Pancreas (tissue), 10 donors: Measurements from ENCODE around the gene ZNF362. TPM values are rescaled to one million over a fixed set of nuclear protein-coding genes. Genes with fewer than 3 reads are reported as not detected.

Source experiments
- ATAC-seq, 4 donors: fragments of 200-7000 bp; cut with Tn5 transposase; one replicate each; pipeline versions ENCODE4 v1.8.0 to v1.9.1; 2020; ENCODE audit warnings: mild to moderate bottlenecking in 4 of 4, moderate library complexity in 4 of 4
- DNase-seq, 6 donors: peaks; one replicate each; pipeline ENCODE4 v3.0.0-alpha.2; 2020
- FAIRE-seq: peaks from 2 replicates; lab custom pipeline; 2012; peaks lifted over from hg19 to GRCh38; lab: Jason Lieb, UNC
- H3K27ac ChIP-seq, 4 donors: fragments of 200-600 bp; sonication (generic); 1 replicate in 3 of 4; 2 replicates in 1 of 4; pipeline versions ENCODE4 v1.5.0 to v1.8.0; 2020
- H3K27me3 ChIP-seq, 4 donors: fragments of 200-600 bp; one replicate each; pipeline ENCODE4 v1.8.0; 2021
- H3K36me3 ChIP-seq, 3 donors: fragments of 200-600 bp; sonication (generic) in 1 of 3; one replicate each; pipeline versions ENCODE4 v1.5.0 to v1.8.0; 2020 to 2021
- H3K4me1 ChIP-seq, 3 donors: fragments of 200-600 bp; one replicate each; pipeline ENCODE4 v1.8.0; 2021
- H3K4me3 ChIP-seq, 4 donors: fragments of 200-600 bp; sonication (generic) in 2 of 4; one replicate each; pipeline versions ENCODE4 v1.5.0 to v1.8.0; 2020 to 2021
- H3K9me3 ChIP-seq, 4 donors: fragments of 200-600 bp; one replicate each; pipeline ENCODE4 v1.8.0; 2021
- whole genome bisulfite sequencing, 2 donors: extraction: QIAGEN DNeasy Blood & Tissue Kit; methylation state at CpG; one replicate each; pipeline ENCODE4 v1.1.7; 2013; 5-methylcytosine and 5-hydroxymethylcytosine counted together
- intact Hi-C, 3 donors: fragments of 100-400 bp; cut with DNase I; formaldehyde crosslinking; loops; one replicate each; pipeline versions ENCODE4 v1.11.1 to v1.14.2; 2022
- polyA plus RNA-seq, 2 donors: library from polyadenylated mRNA; stranded (reverse); fragments of 200-250 nt; gene quantifications; one replicate each; pipeline ENCODE4 v1.2.3, GENCODE V29; 2013
- total RNA-seq, 6 donors: library from RNA; stranded (reverse); fragmentation: NEBNext Ultra II Directional in 4 of 6; extraction: Animal tissue kit (Norgen Biotek cat#: 25700) in 4 of 6; gene quantifications; one replicate each; pipeline versions ENCODE4 v1.2.1 to v1.2.4, GENCODE V29; 2021 to 2023
- TF ChIP-seq, protein P1 (sequence below), 4 donors: fragments of 200-600 bp; sonication (generic) in 3 of 4; IDR thresholded peaks; one replicate each; pipeline versions ENCODE4 v1.5.0 to v1.8.0; 2021; ENCODE audit warnings: antibody characterized with exemption in 4 of 4
- donor health status: healthy with polysubstance abuse.
- donor health status: DM: no; HTN: no; CAD: no; lungs with moderate emphysema.
- donor health status: DM: no; HTN: no; CAD: no.
- donor health status: control.
- donor health status: control.
- donor health status: Bipolar disorder and iron deficiency.
- donor health status: DM: yes; HTN: yes; CAD: no.
- donor health status: DM: no; HTN: no; CAD: no.
- donor health status: DM: no; HTN: no; CAD: no.
- donor health status: DM: yes; HTN: yes; CAD: no.

Gene ZNF362
- total and polyA plus RNA-seq, 8 donors = 11.8 to 19.7 (median 13.9) TPM

- Histone ChIP-seq H3K4me1 (peaks cover 62 to 89% (median 81%) of the 10 kb centered on the region in 3 donors), H3K27me3 (no peaks in the 10 kb centered on the region), H3K36me3 (peaks cover 0 to 6% (median 0%) of the 10 kb centered on the region in 3 donors), H3K27ac (peak overlapping the region; percentile 56 to 89 (median 76)), H3K4me3 (peak overlapping the region in 2 of 4 donors; percentile 8 to 17), H3K9me3 (no peaks in the 10 kb centered on the region)
- TF ChIP-seq, protein P1, sequence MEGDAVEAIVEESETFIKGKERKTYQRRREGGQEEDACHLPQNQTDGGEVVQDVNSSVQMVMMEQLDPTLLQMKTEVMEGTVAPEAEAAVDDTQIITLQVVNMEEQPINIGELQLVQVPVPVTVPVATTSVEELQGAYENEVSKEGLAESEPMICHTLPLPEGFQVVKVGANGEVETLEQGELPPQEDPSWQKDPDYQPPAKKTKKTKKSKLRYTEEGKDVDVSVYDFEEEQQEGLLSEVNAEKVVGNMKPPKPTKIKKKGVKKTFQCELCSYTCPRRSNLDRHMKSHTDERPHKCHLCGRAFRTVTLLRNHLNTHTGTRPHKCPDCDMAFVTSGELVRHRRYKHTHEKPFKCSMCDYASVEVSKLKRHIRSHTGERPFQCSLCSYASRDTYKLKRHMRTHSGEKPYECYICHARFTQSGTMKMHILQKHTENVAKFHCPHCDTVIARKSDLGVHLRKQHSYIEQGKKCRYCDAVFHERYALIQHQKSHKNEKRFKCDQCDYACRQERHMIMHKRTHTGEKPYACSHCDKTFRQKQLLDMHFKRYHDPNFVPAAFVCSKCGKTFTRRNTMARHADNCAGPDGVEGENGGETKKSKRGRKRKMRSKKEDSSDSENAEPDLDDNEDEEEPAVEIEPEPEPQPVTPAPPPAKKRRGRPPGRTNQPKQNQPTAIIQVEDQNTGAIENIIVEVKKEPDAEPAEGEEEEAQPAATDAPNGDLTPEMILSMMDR (IDR thresholded peaks at IDR 0.05) = no peak
- peak in 3 of 6 donors; percentile 64 to 73 (median 65) for DNase-seq
- WGBS, 2 donors = 8% methylated on average over 14 of the region's 14 CpGs
- ATAC-seq = peak; percentile 50 to 70 (median 58)
- intact Hi-C loops = no loop called here
- no peak for FAIRE-seq
Measured at GRCh38 chr1:33338440-33339211, 82.3 kb downstream of the ZNF362 start.

DNA sequence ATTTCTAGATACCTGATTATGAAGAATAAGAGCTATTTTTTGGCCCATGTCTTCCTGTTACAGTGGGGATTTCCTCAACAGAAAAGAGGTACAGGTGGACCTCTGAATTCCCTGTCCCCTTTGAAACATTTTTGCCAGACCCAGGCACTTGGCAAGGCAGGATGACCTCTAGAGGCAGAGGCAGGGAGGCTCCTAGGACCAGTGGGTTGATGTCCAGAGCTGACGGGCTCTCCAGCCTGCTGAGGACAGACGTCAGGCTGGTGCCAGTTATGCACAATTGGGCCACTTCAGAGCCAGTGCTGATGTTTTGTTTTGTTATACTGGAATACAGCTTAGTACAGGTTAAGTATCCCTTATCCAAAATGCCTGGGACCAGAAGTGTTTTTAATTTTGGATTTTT is 83.1 kb downstream of the ZNF362 start:
- no peaks in the 10 kb centered on the region for H3K27me3 ChIP-seq
- DNase-seq = no peak
- no peak for ATAC-seq
- no peak for FAIRE-seq
- H3K4me3 ChIP-seq = peak overlapping the region in 1 of 4 donors; percentile 17
- H3K4me1 ChIP-seq = peaks cover 60 to 89% (median 84%) of the 10 kb centered on the region in 3 donors
- WGBS, 2 donors = 39 to 51% methylated on average over 2 of the region's 2 CpGs
- H3K9me3 ChIP-seq = no peaks in the 10 kb centered on the region
- no peaks in the 10 kb centered on the region for H3K36me3 ChIP-seq
- H3K27ac ChIP-seq = peak overlapping the region; percentile 56 to 89 (median 76)
- TF ChIP-seq, protein P1 (IDR thresholded peaks at IDR 0.05) = no peak
- intact Hi-C loops = no loop called here

DNA sequence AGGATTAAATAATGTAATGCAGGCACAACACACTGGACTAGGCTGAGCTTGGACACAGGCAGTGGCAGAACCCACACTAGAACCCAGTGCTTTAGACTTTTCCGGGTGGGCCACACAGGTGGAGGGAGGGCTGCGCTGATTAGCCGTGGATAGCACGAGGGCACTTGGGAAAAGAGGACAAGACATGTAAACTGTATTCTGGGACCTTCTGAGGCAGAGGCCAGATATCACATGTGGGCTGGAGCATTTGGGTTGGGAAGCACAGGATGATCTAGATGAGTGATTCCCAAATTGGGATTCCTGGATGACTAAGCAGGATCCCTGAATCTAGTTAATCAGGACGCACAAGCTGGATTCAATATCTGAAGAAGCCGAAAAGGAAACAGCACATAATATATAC is 84.9 kb downstream of the ZNF362 start:
- H3K36me3 ChIP-seq = no peaks in the 10 kb centered on the region
- no peaks in the 10 kb centered on the region for H3K9me3 ChIP-seq
- peak overlapping the region in 3 of 4 donors; percentile 28 to 89 (median 86) for H3K27ac ChIP-seq
- H3K4me3 ChIP-seq = no peak overlapping the region
- no peaks in the 10 kb centered on the region for H3K27me3 ChIP-seq
- 72 to 75% methylated on average over 6 of the region's 6 CpGs for WGBS, 2 donors
- ATAC-seq = no peak
- TF ChIP-seq, protein P1 (IDR thresholded peaks at IDR 0.05) = no peak
- FAIRE-seq = no peak
- intact Hi-C loops = no loop called here
- H3K4me1 ChIP-seq = peaks cover 56 to 93% (median 93%) of the 10 kb centered on the region in 3 donors
- DNase-seq = no peak

DNA sequence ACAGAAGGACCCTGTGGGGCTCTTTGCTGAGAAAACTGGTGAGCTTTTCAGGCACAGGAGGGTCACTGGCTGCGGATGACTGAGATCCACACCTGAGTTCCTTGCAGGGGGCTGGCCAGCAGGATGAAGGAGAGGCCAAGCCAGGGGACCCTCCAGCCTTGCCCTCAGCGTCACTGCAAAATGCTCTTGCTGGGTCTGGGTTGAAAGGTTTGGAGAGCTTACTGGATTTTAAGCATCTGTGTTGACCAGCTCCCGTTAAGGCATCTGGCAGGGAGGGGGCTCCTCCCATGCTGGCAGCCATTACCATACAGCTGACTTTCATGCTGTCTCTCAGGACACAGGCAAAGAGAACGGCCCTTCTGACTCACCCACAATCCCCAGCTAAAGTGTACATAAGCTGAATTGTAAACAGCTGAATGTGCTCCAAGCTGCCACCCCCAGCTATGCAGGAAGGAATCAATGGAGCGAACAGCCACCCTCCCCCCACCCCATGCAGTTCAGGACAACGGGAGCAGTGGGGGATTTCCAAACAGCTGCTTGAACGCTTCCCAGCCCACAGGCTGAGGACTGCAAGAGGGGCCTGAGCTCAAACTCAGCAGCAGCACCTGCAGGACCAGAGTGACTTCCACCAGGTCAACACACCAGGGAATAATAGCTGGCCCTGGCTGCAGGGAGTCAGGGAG is 85.9 kb downstream of the ZNF362 start:
- ATAC-seq = peak; percentile 83 to 88 (median 86)
- no peaks in the 10 kb centered on the region for H3K36me3 ChIP-seq
- peak overlapping the region in 2 of 4 donors; percentile 0 to 9 for H3K4me3 ChIP-seq
- H3K27ac ChIP-seq = peak overlapping the region; percentile 45 to 89 (median 70)
- no peaks in the 10 kb centered on the region for H3K27me3 ChIP-seq
- no peak for FAIRE-seq
- H3K4me1 ChIP-seq = peaks cover 63 to 98% (median 95%) of the 10 kb centered on the region in 3 donors
- 6 to 10% methylated on average over 7 of the region's 7 CpGs for WGBS, 2 donors
- intact Hi-C loops = no loop called here
- no peaks in the 10 kb centered on the region for H3K9me3 ChIP-seq
- peak in 5 of 6 donors; percentile 81 to 91 (median 87) for DNase-seq
- TF ChIP-seq, protein P1 (IDR thresholded peaks at IDR 0.05) = no peak
